Stimulated activated CD8-positive, alpha-beta memory T cell treated with anti-CD3 and anti-CD28 coated beads, Interleukin-12 subunit alpha, Interleukin-12 subunit beta, amount 100 ng/mL, for 1 hour (primary cell): ENCODE measurements around the gene MASP1.

Source experiments
- DNase-seq: peaks from one replicate; pipeline ENCODE4 v3.0.0-alpha.2; 2020; ENCODE audit warnings: low read depth

MASP1 gene

GRCh38 chr3:187293516-187294430 is 2.2 kb upstream of the MASP1 start:
- no peak for DNase-seq

- no peak for DNase-seq
Measured at GRCh38 chr3:187292631-187293515, 1.3 kb upstream of the MASP1 start.

GRCh38 chr3:187292181-187292580 is 644 bp upstream of the MASP1 start:
- DNase-seq = no peak

GRCh38 chr3:187291001-187291511 is 481 bp downstream of the MASP1 start:
- DNase-seq = no peak

GRCh38 chr3:187290503-187290902 is 1.0 kb downstream of the MASP1 start:
- DNase-seq = no peak

- DNase-seq = no peak
Measured at GRCh38 chr3:187288855-187289605, 2.5 kb downstream of the MASP1 start.

GRCh38 chr3:187288131-187288854 is 3.2 kb downstream of the MASP1 start:
- no peak for DNase-seq

- DNase-seq = no peak
Measured at GRCh38 chr3:187287256-187287655, 4.3 kb downstream of the MASP1 start.

GRCh38 chr3:187286467-187287059 is 5.0 kb downstream of the MASP1 start:
- DNase-seq = no peak

GRCh38 chr3:187281191-187281714 is 10.3 kb downstream of the MASP1 start:
- DNase-seq = no peak

- DNase-seq = no peak
Measured at GRCh38 chr3:187280644-187281043, 10.9 kb downstream of the MASP1 start.

GRCh38 chr3:187277129-187277462 is 14.4 kb downstream of the MASP1 start:
- no peak for DNase-seq

GRCh38 chr3:187276397-187277128 is 15.0 kb downstream of the MASP1 start:
- no peak for DNase-seq

GRCh38 chr3:187274977-187275338 is 16.6 kb downstream of the MASP1 start:
- DNase-seq = no peak

- DNase-seq = no peak
Measured at GRCh38 chr3:187274315-187274976, 17.1 kb downstream of the MASP1 start.

- DNase-seq = no peak
Measured at GRCh38 chr3:187271582-187271981, 20.0 kb downstream of the MASP1 start.

GRCh38 chr3:187269486-187269885 is 22.1 kb downstream of the MASP1 start:
- no peak for DNase-seq

GRCh38 chr3:187267306-187267705 is 24.2 kb downstream of the MASP1 start:
- no peak for DNase-seq

GRCh38 chr3:187266691-187267090 is 24.8 kb downstream of the MASP1 start:
- no peak for DNase-seq
